Thyroid gland (tissue), 4 donors: ENCODE results near the gene PPCS.

Experiments used
- CTCF ChIP-seq, 6 experiments: fragments of 200-600 bp in 3 of 6; fragments of 450-650 bp in 3 of 6; sonication (generic) in 3 of 6; IDR thresholded peaks; one replicate each; pipeline ENCODE4 v1.5.1; 2016 to 2019; ENCODE audit warnings: antibody characterized with exemption in 6 of 6, mild to moderate bottlenecking in 2 of 6, inconsistent platforms in 1 of 6, moderate library complexity in 1 of 6
- POLR2A ChIP-seq, 2 donors: fragments of 450-650 bp; IDR thresholded peaks; one replicate each; pipeline ENCODE4 v1.6.1; 2017; ENCODE audit warnings: antibody characterized with exemption in 2 of 2, mild to moderate bottlenecking in 2 of 2, moderate library complexity in 1 of 2

- TF ChIP-seq CTCF (IDR thresholded peaks at IDR 0.05): no peak
- TF ChIP-seq POLR2A (IDR thresholded peaks at IDR 0.05): no peak
Measured at GRCh38 chr1:42506576-42506975, 50.2 kb downstream of the PPCS start.
